HL-60 (cell line): ENCODE data around the gene FRMPD4.

Experiments used
- CTCF ChIP-seq: IDR thresholded peaks from one replicate; pipeline ENCODE4 v1.5.1; 2011; ENCODE audit warnings: low read length, control low read depth, inconsistent platforms; ENCODE audit not compliant: insufficient read depth
- POLR2AphosphoS5 ChIP-seq: IDR thresholded peaks from 2 replicates; pipeline ENCODE4 v1.6.1; 2012; ENCODE audit warnings: low read depth

- TF ChIP-seq CTCF, result no peak
- no peak for TF ChIP-seq POLR2AphosphoS5
Observed at GRCh38 chrX:12721042-12721441, 582.8 kb downstream of the FRMPD4 start.
